GM23338 (cell line): ENCODE data around the gene SEMA5A.

Source experiments
- CREB1 ChIP-seq: fragments of 250-450 bp; sonication (Bioruptor Pico); IDR thresholded peaks from 2 replicates; pipeline ENCODE4 v1.5.0; 2020; ENCODE audit warnings: low read depth, mild to moderate bottlenecking, moderate library complexity
- CTCF ChIP-seq, 2 experiments: fragments of 200-600 bp in 1 of 2; sonication (generic) in 1 of 2; conservative IDR thresholded peaks; 2 replicates each; pipeline versions ENCODE4 v1.5.1 to v1.6.1; 2016 to 2017; ENCODE audit warnings: antibody characterized with exemption in 2 of 2, low read depth in 2 of 2, mild to moderate bottlenecking in 2 of 2, moderate library complexity in 1 of 2
- POLR2AphosphoS5 ChIP-seq: IDR thresholded peaks from 2 replicates; pipeline ENCODE4 v1.6.1; 2016; ENCODE audit warnings: antibody characterized with exemption, low read depth
- REST ChIP-seq: IDR thresholded peaks from one replicate; pipeline ENCODE4 v1.6.1; 2018; ENCODE audit warnings: antibody characterized with exemption; ENCODE audit not compliant: unreplicated experiment
- TF ChIP-seq, protein P1 (sequence below): IDR thresholded peaks from 2 replicates; pipeline ENCODE4 v1.6.1; 2016; ENCODE audit warnings: antibody characterized with exemption

- no peak for TF ChIP-seq CREB1 (CRISPR knock-in tag)
- TF ChIP-seq REST, result no peak
- no peak for TF ChIP-seq CTCF (conservative IDR thresholded peaks at IDR 0.05; ENCODE audit: low read depth in 2 of 2)
- TF ChIP-seq, protein P1, sequence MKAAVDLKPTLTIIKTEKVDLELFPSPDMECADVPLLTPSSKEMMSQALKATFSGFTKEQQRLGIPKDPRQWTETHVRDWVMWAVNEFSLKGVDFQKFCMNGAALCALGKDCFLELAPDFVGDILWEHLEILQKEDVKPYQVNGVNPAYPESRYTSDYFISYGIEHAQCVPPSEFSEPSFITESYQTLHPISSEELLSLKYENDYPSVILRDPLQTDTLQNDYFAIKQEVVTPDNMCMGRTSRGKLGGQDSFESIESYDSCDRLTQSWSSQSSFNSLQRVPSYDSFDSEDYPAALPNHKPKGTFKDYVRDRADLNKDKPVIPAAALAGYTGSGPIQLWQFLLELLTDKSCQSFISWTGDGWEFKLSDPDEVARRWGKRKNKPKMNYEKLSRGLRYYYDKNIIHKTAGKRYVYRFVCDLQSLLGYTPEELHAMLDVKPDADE, result no peak
- no peak for TF ChIP-seq POLR2AphosphoS5
Observed at GRCh38 chr5:9441610-9442009, 104.3 kb downstream of the SEMA5A start.
